ENCODE measurements around the gene FHIT. TPM values are rescaled to one million over a fixed set of nuclear protein-coding genes. Genes with fewer than 3 reads are reported as not detected.

FHIT gene
- total RNA-seq, 1 donor from 2014 or later: 20.2 TPM

GRCh38 chr3:59914251-59914650 lies 1337.0 kb downstream of the FHIT start:
- Mint-ChIP-seq H3K36me3 (ENCODE audit: low read depth, unreplicated experiment) (no peaks in the 10 kb centered on the region), H3K27ac (ENCODE audit: unreplicated experiment) (no peak overlapping the region)
- TF ChIP-seq, protein P1, sequence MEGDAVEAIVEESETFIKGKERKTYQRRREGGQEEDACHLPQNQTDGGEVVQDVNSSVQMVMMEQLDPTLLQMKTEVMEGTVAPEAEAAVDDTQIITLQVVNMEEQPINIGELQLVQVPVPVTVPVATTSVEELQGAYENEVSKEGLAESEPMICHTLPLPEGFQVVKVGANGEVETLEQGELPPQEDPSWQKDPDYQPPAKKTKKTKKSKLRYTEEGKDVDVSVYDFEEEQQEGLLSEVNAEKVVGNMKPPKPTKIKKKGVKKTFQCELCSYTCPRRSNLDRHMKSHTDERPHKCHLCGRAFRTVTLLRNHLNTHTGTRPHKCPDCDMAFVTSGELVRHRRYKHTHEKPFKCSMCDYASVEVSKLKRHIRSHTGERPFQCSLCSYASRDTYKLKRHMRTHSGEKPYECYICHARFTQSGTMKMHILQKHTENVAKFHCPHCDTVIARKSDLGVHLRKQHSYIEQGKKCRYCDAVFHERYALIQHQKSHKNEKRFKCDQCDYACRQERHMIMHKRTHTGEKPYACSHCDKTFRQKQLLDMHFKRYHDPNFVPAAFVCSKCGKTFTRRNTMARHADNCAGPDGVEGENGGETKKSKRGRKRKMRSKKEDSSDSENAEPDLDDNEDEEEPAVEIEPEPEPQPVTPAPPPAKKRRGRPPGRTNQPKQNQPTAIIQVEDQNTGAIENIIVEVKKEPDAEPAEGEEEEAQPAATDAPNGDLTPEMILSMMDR (IDR thresholded peaks at IDR 0.05; ENCODE audit: unreplicated experiment): no peak

GRCh38 chr3:59913645-59914044 lies 1337.6 kb downstream of the FHIT start:
- Mint-ChIP-seq H3K4me1 (ENCODE audit: unreplicated experiment) (peaks cover 4% of the 10 kb centered on the region), H3K27ac (ENCODE audit: unreplicated experiment) (no peak overlapping the region), H3K27me3 (ENCODE audit: unreplicated experiment) (no peaks in the 10 kb centered on the region), H3K9me3 (ENCODE audit: unreplicated experiment) (no peaks in the 10 kb centered on the region), H3K4me3 (ENCODE audit: unreplicated experiment) (no peak overlapping the region), H3K36me3 (ENCODE audit: low read depth, unreplicated experiment) (no peaks in the 10 kb centered on the region)
- no peak for DNase-seq (ENCODE audit: low spot score)
- TF ChIP-seq, protein P1 (IDR thresholded peaks at IDR 0.05; ENCODE audit: unreplicated experiment): no peak

More at GRCh38 chr3:59914251-59914650, 1337.0 kb downstream of the FHIT start:
- H3K4me1 Mint-ChIP-seq (ENCODE audit: unreplicated experiment): peaks cover 10% of the 10 kb centered on the region
- H3K4me3 Mint-ChIP-seq (ENCODE audit: unreplicated experiment): no peak overlapping the region
- no peaks in the 10 kb centered on the region for H3K27me3 Mint-ChIP-seq (ENCODE audit: unreplicated experiment)
- no peaks in the 10 kb centered on the region for H3K9me3 Mint-ChIP-seq (ENCODE audit: unreplicated experiment)
- no peak for DNase-seq (ENCODE audit: low spot score)

GRCh38 chr3:59908701-59909100 lies 1342.6 kb downstream of the FHIT start:
- no peak overlapping the region for H3K27ac Mint-ChIP-seq (ENCODE audit: unreplicated experiment)
- peaks cover under 1% of the 10 kb centered on the region for H3K4me1 Mint-ChIP-seq (ENCODE audit: unreplicated experiment)
- H3K4me3 Mint-ChIP-seq (ENCODE audit: unreplicated experiment): no peak overlapping the region
- H3K36me3 Mint-ChIP-seq (ENCODE audit: low read depth, unreplicated experiment): peaks cover 5% of the 10 kb centered on the region
- no peak for DNase-seq (ENCODE audit: low spot score)
- no peaks in the 10 kb centered on the region for H3K27me3 Mint-ChIP-seq (ENCODE audit: unreplicated experiment)
- TF ChIP-seq, protein P1 (IDR thresholded peaks at IDR 0.05; ENCODE audit: unreplicated experiment): no peak
- peaks cover 8% of the 10 kb centered on the region for H3K9me3 Mint-ChIP-seq (ENCODE audit: unreplicated experiment)

DNA sequence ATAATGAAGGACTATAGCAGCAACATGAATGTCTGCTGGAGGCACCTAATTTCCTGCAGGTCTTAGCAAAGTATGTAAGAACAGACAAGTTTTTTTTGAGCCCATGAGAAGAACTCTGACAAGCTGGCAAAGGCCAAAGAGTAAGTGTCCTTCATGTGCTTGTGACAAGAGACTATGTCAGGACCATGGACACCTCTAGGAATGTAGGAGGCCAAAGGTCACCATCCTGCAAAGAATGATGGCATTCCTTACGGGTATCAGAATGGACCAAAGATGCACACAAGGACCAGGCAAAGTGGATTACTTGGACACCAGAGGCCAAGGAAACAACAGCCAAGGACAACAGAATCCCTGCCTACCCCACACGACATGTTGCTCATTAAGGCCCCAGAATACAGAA lies 1343.0 kb downstream of the FHIT start:
- peaks cover 3% of the 10 kb centered on the region for H3K4me1 Mint-ChIP-seq (ENCODE audit: unreplicated experiment)
- TF ChIP-seq, protein P1 (IDR thresholded peaks at IDR 0.05; ENCODE audit: unreplicated experiment): no peak
- H3K27me3 Mint-ChIP-seq (ENCODE audit: unreplicated experiment): no peaks in the 10 kb centered on the region
- no peak overlapping the region for H3K27ac Mint-ChIP-seq (ENCODE audit: unreplicated experiment)
- H3K36me3 Mint-ChIP-seq (ENCODE audit: low read depth, unreplicated experiment): peaks cover 5% of the 10 kb centered on the region
- H3K4me3 Mint-ChIP-seq (ENCODE audit: unreplicated experiment): no peak overlapping the region
- DNase-seq (ENCODE audit: low spot score): no peak
- H3K9me3 Mint-ChIP-seq (ENCODE audit: unreplicated experiment): peaks cover 8% of the 10 kb centered on the region

GRCh38 chr3:59904296-59904695 lies 1347.0 kb downstream of the FHIT start:
- Mint-ChIP-seq H3K27me3 (ENCODE audit: unreplicated experiment) (no peaks in the 10 kb centered on the region), H3K9me3 (ENCODE audit: unreplicated experiment) (peaks cover 8% of the 10 kb centered on the region), H3K4me3 (ENCODE audit: unreplicated experiment) (no peak overlapping the region), H3K27ac (ENCODE audit: unreplicated experiment) (no peak overlapping the region), H3K4me1 (ENCODE audit: unreplicated experiment) (peaks cover 8% of the 10 kb centered on the region), H3K36me3 (ENCODE audit: low read depth, unreplicated experiment) (peaks cover 5% of the 10 kb centered on the region)
- no peak for DNase-seq (ENCODE audit: low spot score)
- TF ChIP-seq, protein P1 (IDR thresholded peaks at IDR 0.05; ENCODE audit: unreplicated experiment): no peak
